Coronary artery (tissue), 2 donors: ENCODE data around the gene TMEM134.

Source experiments
- DNase-seq: peaks from one replicate; pipeline ENCODE4 v3.0.0-alpha.2; 2017; ENCODE audit warnings: low spot score
- H3K27ac ChIP-seq, 2 donors: fragments of 200-600 bp; sonication (generic); one replicate each; pipeline ENCODE4 v1.5.1; 2016 to 2019
- H3K4me3 ChIP-seq: fragments of 200-600 bp; sonication (generic); 2 replicates; pipeline ENCODE4 v1.5.1; 2016; ENCODE audit warnings: mild to moderate bottlenecking, moderate library complexity
- TF ChIP-seq, protein P1 (sequence below): fragments of 200-600 bp; sonication (generic); IDR thresholded peaks from one replicate; pipeline ENCODE4 v1.5.1; 2019; ENCODE audit warnings: antibody characterized with exemption

Gene TMEM134

GRCh38 chr11:67504005-67504949 is 35.2 kb upstream of the TMEM134 start:
- peak overlapping the region; percentile 78 for H3K4me3 ChIP-seq
- TF ChIP-seq, protein P1, sequence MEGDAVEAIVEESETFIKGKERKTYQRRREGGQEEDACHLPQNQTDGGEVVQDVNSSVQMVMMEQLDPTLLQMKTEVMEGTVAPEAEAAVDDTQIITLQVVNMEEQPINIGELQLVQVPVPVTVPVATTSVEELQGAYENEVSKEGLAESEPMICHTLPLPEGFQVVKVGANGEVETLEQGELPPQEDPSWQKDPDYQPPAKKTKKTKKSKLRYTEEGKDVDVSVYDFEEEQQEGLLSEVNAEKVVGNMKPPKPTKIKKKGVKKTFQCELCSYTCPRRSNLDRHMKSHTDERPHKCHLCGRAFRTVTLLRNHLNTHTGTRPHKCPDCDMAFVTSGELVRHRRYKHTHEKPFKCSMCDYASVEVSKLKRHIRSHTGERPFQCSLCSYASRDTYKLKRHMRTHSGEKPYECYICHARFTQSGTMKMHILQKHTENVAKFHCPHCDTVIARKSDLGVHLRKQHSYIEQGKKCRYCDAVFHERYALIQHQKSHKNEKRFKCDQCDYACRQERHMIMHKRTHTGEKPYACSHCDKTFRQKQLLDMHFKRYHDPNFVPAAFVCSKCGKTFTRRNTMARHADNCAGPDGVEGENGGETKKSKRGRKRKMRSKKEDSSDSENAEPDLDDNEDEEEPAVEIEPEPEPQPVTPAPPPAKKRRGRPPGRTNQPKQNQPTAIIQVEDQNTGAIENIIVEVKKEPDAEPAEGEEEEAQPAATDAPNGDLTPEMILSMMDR = no peak
- H3K27ac ChIP-seq = peak overlapping the region; percentile 86 to 97
- no peak for DNase-seq

DNA sequence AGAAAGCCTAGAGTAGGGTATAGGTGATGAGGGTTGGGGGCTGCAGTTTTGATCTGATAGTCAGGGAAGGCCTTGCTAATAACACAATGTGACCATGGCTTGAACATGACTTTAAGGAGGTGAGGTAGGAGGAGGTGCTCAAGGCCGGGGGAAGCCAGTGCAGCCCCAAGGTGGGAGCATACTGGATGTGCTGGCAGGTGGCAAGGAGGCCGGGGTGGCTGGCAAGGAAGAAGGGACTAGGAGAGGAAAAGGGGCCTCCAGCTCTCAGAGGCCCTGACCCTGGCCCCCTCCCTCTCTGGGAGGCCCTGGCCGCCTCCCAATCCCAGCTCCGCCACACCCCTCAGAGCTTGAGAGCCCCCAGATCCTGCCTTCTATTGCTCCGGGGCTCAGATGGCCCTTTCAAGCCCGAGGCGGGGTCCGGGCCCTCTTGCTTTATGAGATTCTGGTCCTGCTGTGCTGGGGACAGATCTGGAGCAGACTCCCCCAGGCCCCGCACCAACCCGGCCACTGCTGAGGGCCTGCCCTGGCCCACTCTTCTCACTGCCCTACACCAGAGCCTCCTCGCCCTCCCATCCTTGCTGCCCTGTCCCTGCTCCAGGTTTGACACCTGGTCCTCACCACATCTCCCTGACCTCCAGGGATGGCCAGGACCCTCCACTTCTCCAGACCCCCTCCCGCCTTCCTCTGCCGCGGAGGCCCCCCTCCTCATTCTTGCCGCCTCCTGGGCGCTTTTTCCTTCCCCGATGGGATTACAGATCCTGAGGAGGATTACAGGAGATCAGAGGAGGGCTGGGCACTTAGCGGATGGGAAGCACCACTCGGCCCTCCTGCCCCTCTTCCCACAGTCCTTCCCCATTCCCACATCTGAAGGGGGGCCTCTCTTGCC is 34.3 kb upstream of the TMEM134 start:
- Histone ChIP-seq H3K27ac (no peak overlapping the region), H3K4me3 (peak overlapping the region; percentile 78)
- TF ChIP-seq, protein P1 = no peak
- no peak for DNase-seq

DNA sequence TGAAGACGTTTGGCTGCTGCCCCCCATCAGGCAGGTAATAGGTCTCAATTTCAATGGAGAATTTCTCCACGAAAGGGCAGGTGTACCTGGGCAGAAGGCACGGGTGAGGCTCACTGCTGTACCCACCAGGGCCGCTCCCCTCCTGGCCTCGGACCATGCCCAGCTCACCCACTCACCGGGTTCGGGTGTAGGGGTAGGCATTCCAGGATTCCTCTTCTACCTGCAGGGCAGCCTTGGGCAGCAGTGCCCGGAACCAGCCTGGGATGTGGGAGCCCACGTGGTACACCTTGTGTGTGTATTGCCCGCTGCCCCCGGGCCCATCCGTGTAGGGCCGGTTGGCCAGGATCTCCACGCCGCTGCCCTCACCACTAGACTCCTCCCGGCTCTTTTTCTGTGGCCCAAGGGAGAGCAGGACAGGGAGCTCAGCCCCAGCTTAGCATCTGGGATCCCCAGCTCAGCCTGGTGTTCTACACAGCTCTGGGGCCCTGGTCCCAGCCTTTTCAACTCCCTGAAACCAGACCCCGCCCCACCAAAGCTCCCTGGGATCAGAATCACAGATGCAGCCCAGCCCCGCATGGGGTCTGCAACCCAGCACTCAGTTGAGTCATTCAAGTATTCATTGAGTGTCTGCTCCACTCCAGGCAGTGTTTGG is 33.4 kb upstream of the TMEM134 start:
- Histone ChIP-seq H3K27ac (no peak overlapping the region), H3K4me3 (no peak overlapping the region)
- DNase-seq = no peak
- TF ChIP-seq, protein P1 = no peak

DNA sequence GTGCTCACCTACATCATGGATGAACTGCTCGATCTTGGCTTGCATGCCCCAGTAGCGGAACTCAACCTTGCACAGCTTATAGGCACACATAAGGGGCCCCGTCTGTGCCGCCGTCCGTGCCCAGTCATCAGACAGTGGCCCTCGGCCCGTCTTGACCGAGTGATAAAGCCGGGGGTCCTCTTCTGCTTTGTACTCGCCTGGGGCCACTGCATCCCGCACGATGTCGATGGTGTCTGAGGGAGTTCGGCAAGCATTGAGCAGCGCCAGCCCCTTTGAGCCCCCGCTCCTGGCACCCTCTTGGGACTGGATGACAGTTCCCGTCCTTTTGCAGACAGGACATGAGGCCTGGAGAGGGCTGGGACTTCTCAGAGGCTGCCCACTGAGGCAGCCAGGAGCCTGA is 32.8 kb upstream of the TMEM134 start:
- TF ChIP-seq, protein P1 = no peak
- Histone ChIP-seq H3K27ac (no peak overlapping the region), H3K4me3 (no peak overlapping the region)
- no peak for DNase-seq

DNA sequence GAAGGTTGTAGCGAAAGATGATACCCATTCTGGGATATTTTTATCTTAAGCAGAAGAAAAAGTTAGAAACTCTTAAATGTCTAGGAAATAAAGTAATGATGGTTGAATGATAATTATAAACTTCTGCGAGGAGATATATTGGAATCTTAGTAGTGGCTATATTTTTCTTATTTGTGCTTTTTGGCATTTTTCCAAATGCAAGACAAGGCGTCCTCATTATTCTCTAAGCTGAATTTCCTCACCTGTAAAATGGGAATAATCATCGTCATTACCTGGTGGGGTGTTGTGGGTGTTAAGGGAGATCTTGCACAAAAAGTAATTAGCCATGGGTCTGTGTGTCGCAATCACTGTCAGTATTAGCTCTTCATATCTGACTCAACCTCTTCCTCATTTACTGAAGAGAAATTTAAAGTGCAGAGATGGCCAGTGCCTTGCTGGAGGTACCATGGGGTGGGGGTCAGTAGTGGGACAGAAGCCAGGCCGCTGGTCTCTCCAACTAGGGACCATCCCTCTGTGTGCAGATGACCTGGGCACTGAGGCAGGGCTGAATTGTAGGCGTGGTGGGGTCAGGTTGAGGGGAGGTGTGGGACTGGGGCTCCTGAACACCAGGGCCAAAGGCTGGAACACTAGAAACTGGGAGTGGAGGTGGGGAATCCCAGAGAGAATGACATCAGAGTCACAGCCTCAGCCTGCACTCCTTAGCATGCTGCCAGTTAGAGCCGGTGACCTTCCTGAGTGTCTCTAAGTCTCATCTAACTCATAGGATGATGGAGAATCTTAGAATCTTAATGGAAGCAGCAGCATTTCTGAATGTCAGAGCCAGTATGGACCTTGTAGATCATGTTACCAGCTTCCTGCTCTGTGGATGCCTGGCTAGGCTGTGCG is 32.0 kb upstream of the TMEM134 start:
- Histone ChIP-seq H3K4me3 (no peak overlapping the region), H3K27ac (no peak overlapping the region)
- no peak for DNase-seq
- TF ChIP-seq, protein P1 = no peak

DNA sequence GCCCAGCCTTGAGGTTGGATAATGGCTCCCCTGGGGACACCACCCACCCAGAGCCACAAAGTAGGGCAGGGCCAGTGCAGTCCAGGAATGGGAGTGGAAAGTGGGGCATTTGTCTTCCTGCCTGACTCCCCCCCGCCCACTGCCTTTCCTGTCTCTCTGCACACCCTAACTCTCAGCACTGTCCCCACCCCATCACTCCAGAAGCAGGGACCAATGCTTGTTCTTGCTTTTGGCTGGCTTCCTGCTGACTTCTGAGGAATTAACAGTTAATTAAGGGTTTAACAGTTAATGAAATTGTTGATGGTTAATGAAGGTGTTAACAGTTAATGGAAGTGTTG is 31.4 kb upstream of the TMEM134 start:
- TF ChIP-seq, protein P1 = no peak

More for the DNA sequence above, 31.4 kb upstream of the TMEM134 start:
- DNase-seq = no peak
- Histone ChIP-seq H3K27ac (no peak overlapping the region), H3K4me3 (no peak overlapping the region)
